Duodenal mucosa (tissue), 2 donors: Measurements from ENCODE around the gene CTDNEP1.

Source experiments
- H3K27ac ChIP-seq: one replicate; pipeline ENCODE4 v1.7.0; 2013; ENCODE audit warnings: low read depth, low read length
- H3K27me3 ChIP-seq, 2 donors: one replicate each; pipeline ENCODE4 v1.7.0; 2013; ENCODE audit warnings: low read length in 2 of 2, control low read depth in 1 of 2; ENCODE audit not compliant: insufficient read depth in 2 of 2, control insufficient read depth in 1 of 2
- H3K36me3 ChIP-seq, 2 donors: one replicate each; pipeline ENCODE4 v1.7.0; 2013; ENCODE audit warnings: low read length in 2 of 2, control low read depth in 1 of 2; ENCODE audit not compliant: insufficient read depth in 2 of 2, control insufficient read depth in 1 of 2
- H3K4me1 ChIP-seq, 2 donors: one replicate each; pipeline ENCODE4 v1.7.0; 2013; ENCODE audit warnings: low read length in 2 of 2, control low read depth in 1 of 2; ENCODE audit not compliant: insufficient read depth in 2 of 2, control insufficient read depth in 1 of 2
- H3K4me3 ChIP-seq, 2 donors: one replicate each; pipeline ENCODE4 v1.7.0; 2013; ENCODE audit warnings: low read length in 2 of 2, low read depth in 1 of 2
- H3K9ac ChIP-seq, 2 donors: one replicate each; pipeline ENCODE4 v1.7.0; 2013; ENCODE audit warnings: low read length in 2 of 2, low read depth in 1 of 2
- H3K9me3 ChIP-seq, 2 donors: one replicate each; pipeline ENCODE4 v1.7.0; 2013; ENCODE audit warnings: low read length in 2 of 2, control low read depth in 1 of 2; ENCODE audit not compliant: control insufficient read depth in 1 of 2

The CTDNEP1 gene

DNA sequence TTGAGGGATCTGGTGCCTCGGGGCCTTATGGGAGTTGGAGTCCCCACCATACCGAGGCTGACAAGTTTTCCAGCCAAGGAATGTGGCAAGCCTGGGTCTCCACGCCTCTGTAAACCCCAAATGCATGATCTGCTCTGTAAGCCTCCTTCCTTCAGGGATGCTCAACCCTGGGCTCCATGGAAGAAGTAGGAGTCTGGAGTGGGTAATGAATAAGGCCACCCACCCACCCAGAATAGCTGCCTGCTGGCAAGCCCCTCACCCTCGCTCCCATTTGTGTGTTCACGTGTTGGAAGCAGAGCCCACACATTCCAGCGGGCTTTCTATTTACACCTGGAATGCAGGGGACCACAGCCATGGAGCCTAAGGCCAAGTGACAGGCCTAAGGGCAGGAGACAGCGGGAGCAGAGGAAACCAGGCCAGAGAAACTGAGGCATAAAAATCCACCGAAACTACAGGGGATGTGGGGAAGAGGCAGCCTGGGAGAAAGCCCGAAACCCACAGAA, 36.3 kb downstream of the CTDNEP1 start:
- H3K4me3 ChIP-seq: peak overlapping the region; percentile 56 to 62
- peak overlapping the region; percentile 75 for H3K27ac ChIP-seq
- H3K9me3 ChIP-seq: no peaks in the 10 kb centered on the region
- peaks cover 0 to 4% of the 10 kb centered on the region in 2 donors for H3K27me3 ChIP-seq
- H3K36me3 ChIP-seq: no peaks in the 10 kb centered on the region
- peaks cover 25 to 42% of the 10 kb centered on the region in 2 donors for H3K4me1 ChIP-seq
- H3K9ac ChIP-seq: peak overlapping the region in 1 of 2 donors; percentile 21

DNA sequence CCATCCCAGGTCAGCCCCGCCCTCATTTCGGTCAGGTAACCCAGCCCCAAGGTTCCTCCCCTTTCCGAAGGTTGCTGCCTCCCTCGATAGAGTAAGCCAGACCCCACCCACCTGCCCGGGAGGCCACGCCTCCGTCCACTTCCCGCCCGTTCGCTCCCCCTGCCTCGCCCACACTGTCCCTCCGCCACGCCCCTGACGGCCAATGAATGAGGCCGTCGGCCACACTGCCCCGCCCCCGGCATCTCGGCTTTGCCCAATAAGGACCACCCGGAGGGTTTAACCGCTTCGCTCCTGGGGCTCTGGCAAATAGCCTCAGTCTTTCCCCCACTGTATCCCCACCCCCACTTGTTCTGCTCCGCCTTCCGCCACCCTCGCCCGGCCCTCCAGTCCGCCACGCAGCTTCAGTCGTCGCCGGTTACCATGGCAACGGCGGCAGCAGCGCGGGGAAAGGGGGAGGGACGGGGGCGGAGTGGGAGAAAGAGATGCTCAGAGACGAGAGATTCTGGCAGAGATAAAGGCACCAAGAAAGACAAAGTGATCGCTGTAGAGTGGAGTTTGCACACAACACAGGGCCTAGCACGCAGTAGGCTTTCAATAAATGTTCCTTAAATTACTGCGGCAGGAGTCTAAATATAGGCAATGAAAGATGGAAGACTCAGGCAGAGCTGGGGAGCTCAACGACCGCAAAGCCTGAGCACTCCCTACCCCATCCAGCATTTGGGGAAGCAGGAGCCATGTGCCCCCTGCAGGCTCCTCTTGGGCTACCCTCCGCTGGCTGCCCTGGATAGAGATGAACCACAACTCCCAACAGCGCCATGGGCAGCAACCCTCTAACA, 37.0 kb downstream of the CTDNEP1 start:
- H3K27me3 ChIP-seq: peaks cover 0 to 4% of the 10 kb centered on the region in 2 donors
- H3K9ac ChIP-seq: peak overlapping the region; percentile 2 to 21
- peaks cover 24 to 41% of the 10 kb centered on the region in 2 donors for H3K4me1 ChIP-seq
- H3K9me3 ChIP-seq: no peaks in the 10 kb centered on the region
- peak overlapping the region; percentile 75 for H3K27ac ChIP-seq
- H3K36me3 ChIP-seq: no peaks in the 10 kb centered on the region
- peak overlapping the region; percentile 56 to 62 for H3K4me3 ChIP-seq

DNA sequence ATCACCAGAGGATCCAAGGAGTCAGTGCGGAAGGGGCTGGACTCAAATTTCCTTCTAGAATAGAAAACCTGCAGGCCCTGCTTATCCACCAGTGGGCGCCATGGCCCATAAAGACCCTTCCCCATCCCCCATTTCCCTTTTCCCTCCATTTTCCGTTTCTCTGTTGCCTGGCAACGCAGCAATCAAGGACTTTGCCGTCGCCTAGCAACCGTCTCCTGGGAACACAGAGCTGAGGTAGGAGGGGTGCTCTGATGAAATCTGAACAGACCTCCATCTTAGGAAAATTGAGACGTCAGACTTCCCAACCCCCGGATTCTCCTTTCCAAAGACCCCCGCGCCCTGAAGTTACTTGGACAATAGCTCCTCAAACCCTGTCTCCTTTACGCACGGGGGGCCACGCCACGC, 37.6 kb downstream of the CTDNEP1 start:
- peaks cover 18 to 35% of the 10 kb centered on the region in 2 donors for H3K4me1 ChIP-seq
- peak overlapping the region; percentile 32 for H3K27ac ChIP-seq
- H3K4me3 ChIP-seq: peak overlapping the region; percentile 56 to 62
- peak overlapping the region in 1 of 2 donors; percentile 7 for H3K9ac ChIP-seq
- no peaks in the 10 kb centered on the region for H3K9me3 ChIP-seq
- H3K27me3 ChIP-seq: peaks cover 0 to 4% of the 10 kb centered on the region in 2 donors
- no peaks in the 10 kb centered on the region for H3K36me3 ChIP-seq

DNA sequence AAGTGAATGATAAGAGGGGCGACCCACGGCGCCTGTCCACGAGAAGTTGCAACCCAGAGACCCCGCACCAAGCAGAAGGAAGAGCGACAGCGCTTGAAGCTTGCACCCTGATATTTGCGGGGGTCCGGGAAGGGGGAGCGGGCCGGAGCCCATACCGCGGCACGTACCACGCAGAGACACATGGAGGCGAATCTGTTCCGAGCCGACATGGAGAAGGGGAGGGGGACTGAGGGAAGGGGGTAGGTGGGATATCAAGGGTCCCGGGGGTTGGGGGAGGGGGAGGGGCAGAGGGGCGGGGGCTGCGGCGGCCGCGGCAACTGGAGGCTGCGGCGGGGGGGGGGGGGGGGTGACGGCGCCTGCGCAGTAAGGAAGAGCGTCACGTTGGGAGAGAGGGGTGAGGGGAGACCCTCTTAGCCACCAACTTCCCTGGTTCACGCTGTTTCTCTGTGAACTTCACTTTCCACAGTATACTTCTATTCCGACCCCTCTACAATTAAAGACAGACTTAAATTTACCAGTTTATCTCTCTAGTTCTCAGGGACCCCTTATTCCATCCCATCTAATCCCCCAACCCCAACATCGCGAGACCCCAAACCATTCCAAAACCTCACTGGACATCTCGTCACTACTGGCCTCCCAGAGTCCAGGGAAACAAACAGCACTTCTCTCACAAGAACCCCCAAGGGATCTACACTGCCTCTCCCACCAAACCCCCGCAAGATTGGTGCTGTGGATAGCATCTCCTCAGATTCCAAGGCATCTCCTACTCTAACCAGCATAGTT, 39.9 kb downstream of the CTDNEP1 start:
- no peak overlapping the region for H3K9ac ChIP-seq
- peaks cover 0 to 4% of the 10 kb centered on the region in 2 donors for H3K27me3 ChIP-seq
- H3K27ac ChIP-seq: no peak overlapping the region
- H3K4me1 ChIP-seq: peaks cover 7 to 24% of the 10 kb centered on the region in 2 donors
- no peaks in the 10 kb centered on the region for H3K9me3 ChIP-seq
- no peaks in the 10 kb centered on the region for H3K36me3 ChIP-seq
- H3K4me3 ChIP-seq: no peak overlapping the region

DNA sequence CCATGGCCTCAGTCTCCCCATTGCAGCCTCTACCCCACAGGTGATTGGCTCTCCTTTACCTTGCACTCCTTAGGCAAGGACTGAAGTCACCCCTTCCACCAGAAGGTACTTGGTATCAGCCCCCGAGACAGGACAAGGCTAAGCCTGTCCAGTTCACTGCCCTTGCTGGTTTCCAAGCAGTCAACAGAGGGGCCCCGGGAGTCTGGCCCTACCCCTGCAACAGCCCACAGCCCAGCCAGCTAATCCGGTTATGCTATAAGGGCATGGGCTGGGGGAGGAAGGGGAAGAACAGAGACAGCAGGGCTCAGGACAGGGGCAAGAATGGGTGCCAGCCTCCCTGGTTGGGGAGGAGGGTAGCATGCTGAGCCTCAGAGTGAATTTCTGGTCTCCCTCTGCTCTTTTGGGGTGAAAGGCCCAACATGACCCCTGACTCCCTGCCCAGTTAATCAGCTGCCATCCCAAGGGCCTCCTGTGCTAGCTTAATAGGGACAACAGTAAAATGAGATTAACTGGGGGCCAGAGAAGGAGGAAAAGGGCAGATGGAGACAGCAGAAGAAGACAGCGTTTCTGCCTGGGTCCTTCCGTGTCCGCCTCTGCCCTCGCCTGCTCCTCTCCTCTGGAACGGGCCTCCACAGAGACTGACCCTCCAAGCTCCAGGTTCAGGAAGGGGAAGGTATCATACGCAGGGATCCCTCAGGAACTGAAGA, 42.6 kb downstream of the CTDNEP1 start:
- H3K36me3 ChIP-seq: no peaks in the 10 kb centered on the region
- H3K9ac ChIP-seq: no peak overlapping the region
- H3K4me1 ChIP-seq: peaks cover 4 to 17% of the 10 kb centered on the region in 2 donors
- H3K27me3 ChIP-seq: peaks cover 0 to 4% of the 10 kb centered on the region in 2 donors
- H3K4me3 ChIP-seq: no peak overlapping the region
- H3K27ac ChIP-seq: no peak overlapping the region
- no peaks in the 10 kb centered on the region for H3K9me3 ChIP-seq

DNA sequence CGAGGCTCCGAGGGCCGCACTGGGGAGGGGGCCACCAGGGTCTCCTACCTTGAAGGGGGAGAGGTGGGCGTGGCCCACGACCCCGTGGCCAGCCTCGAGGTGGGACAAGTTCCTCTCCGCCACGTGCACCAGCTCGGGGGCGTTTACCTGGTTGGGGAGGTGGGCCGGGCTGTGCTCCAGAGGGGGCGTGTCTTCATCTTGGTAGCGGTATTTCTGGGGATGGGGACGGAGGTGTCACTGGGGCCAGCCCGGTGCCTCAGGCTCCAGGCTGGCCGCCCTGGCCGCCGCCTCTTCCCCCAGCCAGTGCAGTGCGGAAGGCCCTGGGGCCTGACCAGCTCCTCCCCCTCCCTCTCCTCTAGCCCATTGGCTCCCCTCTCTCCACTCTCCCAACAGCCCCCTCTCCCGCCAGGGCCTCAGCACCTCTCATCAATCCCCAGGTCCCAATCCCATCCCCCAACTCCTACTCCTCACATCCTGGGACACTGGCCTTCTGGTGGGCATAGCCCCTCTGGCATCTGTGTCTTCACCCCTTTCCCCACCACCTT, 43.4 kb downstream of the CTDNEP1 start:
- H3K27ac ChIP-seq: no peak overlapping the region
- H3K4me1 ChIP-seq: peaks cover 0 to 14% of the 10 kb centered on the region in 2 donors
- H3K27me3 ChIP-seq: peaks cover 0 to 4% of the 10 kb centered on the region in 2 donors
- no peak overlapping the region for H3K4me3 ChIP-seq
- no peak overlapping the region for H3K9ac ChIP-seq
- no peaks in the 10 kb centered on the region for H3K36me3 ChIP-seq
- H3K9me3 ChIP-seq: no peaks in the 10 kb centered on the region

DNA sequence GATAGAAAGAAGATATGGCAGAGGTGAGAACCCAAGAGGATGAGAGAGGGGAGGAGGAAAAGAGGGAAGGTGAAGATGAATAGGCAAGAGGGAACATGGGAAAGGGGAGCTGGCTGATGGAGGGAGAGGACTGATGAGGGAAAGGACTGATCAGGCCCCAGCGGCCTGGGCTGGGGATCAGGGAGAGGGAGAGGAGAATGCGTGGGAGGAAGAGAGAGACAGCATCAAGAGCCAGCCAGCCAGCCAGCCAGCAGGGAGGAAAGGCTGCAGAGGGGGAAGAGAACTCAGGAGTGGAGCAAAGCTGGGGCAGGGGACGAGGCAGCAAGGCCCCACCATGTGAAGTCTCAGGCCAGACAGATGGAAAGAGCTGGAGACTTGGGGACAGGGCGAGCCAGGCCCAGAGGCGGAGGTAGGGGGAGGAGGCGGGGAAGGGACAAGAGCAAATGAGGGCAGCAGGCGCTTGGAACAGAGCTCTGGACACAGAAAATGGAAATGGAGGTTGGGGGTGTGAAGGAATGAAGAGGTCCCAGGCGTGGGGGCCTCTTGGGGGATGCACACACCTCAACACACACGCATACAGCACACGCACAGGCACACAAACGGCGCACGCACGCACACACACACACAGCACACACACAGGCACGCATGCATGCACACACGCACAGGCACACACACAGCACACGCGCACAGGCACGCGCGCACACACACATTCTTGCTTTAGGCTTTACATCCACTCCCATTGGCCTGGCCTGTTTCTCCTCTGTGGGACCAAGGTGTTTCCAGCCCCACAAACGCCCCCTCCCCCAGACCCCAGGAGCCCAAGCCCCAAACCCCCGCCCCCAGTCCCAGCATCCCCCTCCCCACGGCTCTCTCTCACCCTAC, 44.2 kb downstream of the CTDNEP1 start:
- peaks cover 0 to 14% of the 10 kb centered on the region in 2 donors for H3K4me1 ChIP-seq

DNA sequence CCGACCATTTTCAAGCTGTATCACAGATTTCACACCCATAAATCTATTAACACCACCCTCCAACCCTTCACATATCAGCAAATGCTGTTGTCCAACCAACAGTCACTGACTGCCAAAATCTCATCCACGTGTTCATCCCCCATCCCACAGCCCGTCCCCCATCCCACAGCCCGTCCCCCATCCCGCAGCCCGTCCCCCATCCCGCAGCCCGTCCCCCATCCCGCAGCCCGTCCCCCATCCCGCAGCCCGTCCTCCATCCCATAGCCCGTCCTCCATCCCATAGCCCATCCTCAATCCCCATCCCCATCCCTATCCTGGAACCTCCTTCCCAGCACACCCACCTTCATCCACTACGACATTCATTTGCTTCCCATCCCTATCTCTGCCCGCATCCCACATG, 46.0 kb downstream of the CTDNEP1 start:
- H3K4me3 ChIP-seq: peak overlapping the region; percentile 74 to 79
- H3K36me3 ChIP-seq: peaks cover 0 to 5% of the 10 kb centered on the region in 2 donors
- H3K27me3 ChIP-seq: no peaks in the 10 kb centered on the region
- peak overlapping the region; percentile 36 for H3K27ac ChIP-seq
- peaks cover 0 to 14% of the 10 kb centered on the region in 2 donors for H3K4me1 ChIP-seq
- H3K9me3 ChIP-seq: no peaks in the 10 kb centered on the region
- H3K9ac ChIP-seq: peak overlapping the region; percentile 32 to 64

More for the DNA sequence above, 44.2 kb downstream of the CTDNEP1 start:
- H3K4me3 ChIP-seq: no peak overlapping the region
- H3K9me3 ChIP-seq: no peaks in the 10 kb centered on the region
- H3K27me3 ChIP-seq: peaks cover 0 to 4% of the 10 kb centered on the region in 2 donors
- no peak overlapping the region for H3K9ac ChIP-seq
- no peak overlapping the region for H3K27ac ChIP-seq
- peaks cover 0 to 5% of the 10 kb centered on the region in 2 donors for H3K36me3 ChIP-seq
